Left renal pelvis (tissue), 4 donors: Measurements from ENCODE around the gene ZNF442. TPM values are rescaled to one million over a fixed set of nuclear protein-coding genes. Genes with fewer than 3 reads are reported as not detected.
"Not testable (repeated sequence)": the region's sequence is repeated elsewhere in the genome, so short reads cannot be mapped to it uniquely, and the experiment has no call there.

Experiments
- DNase-seq, 4 donors: peaks; one replicate each; pipeline ENCODE4 v3.0.0-alpha.2; 2013; ENCODE audit warnings: low read depth in 4 of 4, low spot score in 3 of 4
- polyA plus RNA-seq, 4 donors: library from polyadenylated mRNA; unstranded; fragments of 120-200 nt; gene quantifications; one replicate each; pipeline ENCODE4 v1.2.1, GENCODE V29; 2013; ENCODE audit not compliant: insufficient read length in 4 of 4

ZNF442 gene
- polyA plus RNA-seq: 1 to 10 TPM; 3.2 to 8.4 (median 6.8) TPM

GRCh38 chr19:12365236-12366162 is at the start of gene ZNF442:
TSS of gene ZNF442 (minus strand) at chr19:12365683. CDS start at chr19:12363631, 2,052 bp downstream.
- DNase-seq: peak; percentile 94 to 98 (median 97)

GRCh38 chr19:12411893-12412292 is 46.4 kb upstream of the ZNF442 start:
- no peak for DNase-seq

- DNase-seq: peak; percentile 82 to 92 (median 86)
Measured at GRCh38 chr19:12400633-12401502, 35.4 kb upstream of the ZNF442 start, which contains the start of gene ZNF799. TSS of gene ZNF799 (minus strand) at chr19:12401271. CDS start at chr19:12401070, 201 bp downstream.

- DNase-seq: peak in 2 of 4 donors; percentile 1 to 7
Measured at GRCh38 chr19:12399901-12400632, 34.6 kb upstream of the ZNF442 start.

GRCh38 chr19:12391148-12391547 is 25.7 kb upstream of the ZNF442 start:
- not testable (repeated sequence) for DNase-seq

- not testable (repeated sequence) for DNase-seq
Measured at GRCh38 chr19:12386365-12386764, 20.9 kb upstream of the ZNF442 start.

GRCh38 chr19:12380444-12380737 is 14.9 kb upstream of the ZNF442 start:
- DNase-seq: no peak

GRCh38 chr19:12379732-12380443 is 14.4 kb upstream of the ZNF442 start:
- DNase-seq: no peak

- DNase-seq: no peak
Measured at GRCh38 chr19:12374026-12374425, 8.5 kb upstream of the ZNF442 start.

- peak in 3 of 4 donors; percentile 14 to 23 (median 22) for DNase-seq
Measured at GRCh38 chr19:12364391-12365235, 870 bp downstream of the ZNF442 start.

GRCh38 chr19:12362236-12362635 is 3.2 kb downstream of the ZNF442 start:
- not testable (repeated sequence) for DNase-seq

GRCh38 chr19:12353375-12353774 is 12.1 kb downstream of the ZNF442 start:
- no peak for DNase-seq

- no peak for DNase-seq
Measured at GRCh38 chr19:12350890-12351197, 14.6 kb downstream of the ZNF442 start.

GRCh38 chr19:12350185-12350889 is 15.1 kb downstream of the ZNF442 start:
- DNase-seq: no peak

GRCh38 chr19:12346896-12347295 is 18.6 kb downstream of the ZNF442 start:
- no peak for DNase-seq

GRCh38 chr19:12345197-12345596 is 20.3 kb downstream of the ZNF442 start:
- no peak for DNase-seq

GRCh38 chr19:12333162-12334159 is 32.0 kb downstream of the ZNF442 start, which contains the start of gene ZNF563:
TSS of gene ZNF563 (minus strand) at chr19:12333633. CDS start at chr19:12333482, 151 bp downstream.
- DNase-seq: peak; percentile 88 to 91 (median 90)
